Measurements from ENCODE around the gene RTN4RL1. TPM values are rescaled to one million over a fixed set of nuclear protein-coding genes. Genes with fewer than 3 reads are reported as not detected.

Gene RTN4RL1
- polyA plus RNA-seq, 1 donor (not counting 4 experiments of a cell fraction or from before 2014, with no cell fraction given), result 2.3 TPM

DNA sequence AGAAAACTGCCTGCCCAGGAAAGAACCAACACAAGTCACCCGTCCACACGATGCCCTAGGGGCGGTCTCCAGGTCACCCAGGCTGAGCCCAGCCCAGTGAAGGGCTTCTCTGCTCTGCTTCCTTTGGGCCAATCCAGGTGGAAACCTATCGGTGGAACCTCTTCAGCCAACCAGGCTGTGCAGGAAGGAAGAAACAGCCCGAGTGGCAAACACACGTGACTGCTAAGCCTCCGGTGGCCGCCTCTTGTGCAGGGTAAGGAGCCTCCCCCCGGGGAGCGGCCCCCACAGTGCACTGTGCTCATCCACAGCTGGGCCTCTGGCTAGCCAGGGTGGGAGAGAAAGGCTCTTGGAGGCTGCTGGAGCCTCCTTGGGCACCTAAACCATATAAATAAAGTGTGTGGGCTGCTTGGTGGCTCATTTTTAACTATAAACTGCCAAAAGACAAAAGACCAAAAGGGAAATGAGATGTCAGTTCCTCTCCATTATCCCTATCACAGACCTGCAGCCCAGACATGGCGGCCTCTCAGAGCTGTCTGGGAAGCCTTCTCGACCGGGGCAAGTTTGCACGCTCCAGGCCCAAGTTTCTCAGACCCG is 2.4 kb downstream of the RTN4RL1 start:
- no peaks in the 10 kb centered on the region for H3K36me3 ChIP-seq (ENCODE audit: control insufficient read depth in 2 of 2, extremely low read depth in 1 of 2, insufficient read depth in 2 of 2, low read length in 2 of 2)
- no peaks in the 10 kb centered on the region for H4K20me1 ChIP-seq (ENCODE audit: control insufficient read depth, extremely low read depth, insufficient read depth, low read length)
- H3K27me3 ChIP-seq (ENCODE audit: control insufficient read depth, extremely low read depth, insufficient read depth, low read length), result peaks cover 8% of the 10 kb centered on the region
- no peak for DNase-seq (ENCODE audit: low read depth, low spot score)
- H3K9me3 ChIP-seq (ENCODE audit: control insufficient read depth, low read depth, low read length), result no peaks in the 10 kb centered on the region
- H2AFZ ChIP-seq (ENCODE audit: control insufficient read depth, low read length), result no peak overlapping the region
- no peak overlapping the region for H3K4me2 ChIP-seq (ENCODE audit: control insufficient read depth, extremely low read depth, insufficient read depth, low read depth, low read length)
- FAIRE-seq, result no peak
- TF ChIP-seq, protein P1, sequence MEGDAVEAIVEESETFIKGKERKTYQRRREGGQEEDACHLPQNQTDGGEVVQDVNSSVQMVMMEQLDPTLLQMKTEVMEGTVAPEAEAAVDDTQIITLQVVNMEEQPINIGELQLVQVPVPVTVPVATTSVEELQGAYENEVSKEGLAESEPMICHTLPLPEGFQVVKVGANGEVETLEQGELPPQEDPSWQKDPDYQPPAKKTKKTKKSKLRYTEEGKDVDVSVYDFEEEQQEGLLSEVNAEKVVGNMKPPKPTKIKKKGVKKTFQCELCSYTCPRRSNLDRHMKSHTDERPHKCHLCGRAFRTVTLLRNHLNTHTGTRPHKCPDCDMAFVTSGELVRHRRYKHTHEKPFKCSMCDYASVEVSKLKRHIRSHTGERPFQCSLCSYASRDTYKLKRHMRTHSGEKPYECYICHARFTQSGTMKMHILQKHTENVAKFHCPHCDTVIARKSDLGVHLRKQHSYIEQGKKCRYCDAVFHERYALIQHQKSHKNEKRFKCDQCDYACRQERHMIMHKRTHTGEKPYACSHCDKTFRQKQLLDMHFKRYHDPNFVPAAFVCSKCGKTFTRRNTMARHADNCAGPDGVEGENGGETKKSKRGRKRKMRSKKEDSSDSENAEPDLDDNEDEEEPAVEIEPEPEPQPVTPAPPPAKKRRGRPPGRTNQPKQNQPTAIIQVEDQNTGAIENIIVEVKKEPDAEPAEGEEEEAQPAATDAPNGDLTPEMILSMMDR (optimal IDR thresholded peaks at IDR 0.05 in 1 of 3, IDR thresholded peaks at IDR 0.05 in 1 of 3, conservative IDR thresholded peaks at IDR 0.05 in 1 of 3; ENCODE audit: extremely low read depth in 1 of 3, insufficient read depth in 2 of 3, low read length in 3 of 3), result no peak
- TF ChIP-seq EZH2 (IDR thresholded peaks at IDR 0.05; ENCODE audit: low read length), result no peak
- H3K9ac ChIP-seq (ENCODE audit: control insufficient read depth, extremely low read depth, insufficient read depth, low read length), result no peak overlapping the region
- H3K4me1 ChIP-seq (ENCODE audit: control insufficient read depth, extremely low read depth, insufficient read depth, low read length), result peaks cover 3% of the 10 kb centered on the region
- dilution Hi-C loops (cut with MboI; ENCODE audit: extremely low pct_ligation_motif_present, low sequenced_read_pairs), result no loop called here
- no peak overlapping the region for H3K4me3 ChIP-seq (ENCODE audit: control insufficient read depth in 2 of 3, extremely low read depth in 1 of 3, insufficient read depth in 2 of 3, low read depth in 1 of 3, low read length in 3 of 3)
- no peaks in the 10 kb centered on the region for H3K79me2 ChIP-seq (ENCODE audit: control insufficient read depth, insufficient read depth, low read length)
- no peak overlapping the region for H3K27ac ChIP-seq (ENCODE audit: control insufficient read depth, insufficient read depth, low read length)
- no peaks in the 10 kb centered on the region for H3K9me1 ChIP-seq (ENCODE audit: control insufficient read depth, extremely low read depth, insufficient read depth, low read length)

DNA sequence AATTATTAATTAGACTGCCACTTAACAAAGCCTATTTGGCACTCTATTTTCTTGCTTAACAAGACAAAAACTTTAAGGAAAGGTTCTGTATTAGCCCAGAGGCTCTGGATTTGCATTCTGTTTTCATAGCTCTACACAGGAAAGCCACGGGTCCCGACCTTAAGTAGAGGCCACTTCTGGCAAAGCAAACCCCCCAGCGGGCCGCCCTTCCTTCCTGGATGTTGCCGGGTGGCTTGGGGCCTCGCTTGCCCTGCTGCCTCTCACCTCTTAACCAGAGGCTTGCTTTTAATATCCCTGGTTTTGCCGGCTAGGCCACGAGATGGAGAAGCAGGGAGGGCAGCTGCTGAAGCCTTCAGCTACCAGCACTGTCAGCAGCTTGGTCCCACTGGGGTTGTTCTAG is 4.4 kb downstream of the RTN4RL1 start:
- Histone ChIP-seq H4K20me1 (ENCODE audit: control insufficient read depth, extremely low read depth, insufficient read depth, low read length) (no peaks in the 10 kb centered on the region), H3K27ac (ENCODE audit: control insufficient read depth, insufficient read depth, low read length) (no peak overlapping the region), H3K27me3 (ENCODE audit: control insufficient read depth, extremely low read depth, insufficient read depth, low read length) (peaks cover 8% of the 10 kb centered on the region), H3K9ac (ENCODE audit: control insufficient read depth, extremely low read depth, insufficient read depth, low read length) (no peak overlapping the region), H3K9me1 (ENCODE audit: control insufficient read depth, extremely low read depth, insufficient read depth, low read length) (no peaks in the 10 kb centered on the region), H2AFZ (ENCODE audit: control insufficient read depth, low read length) (no peak overlapping the region), H3K79me2 (ENCODE audit: control insufficient read depth, insufficient read depth, low read length) (no peaks in the 10 kb centered on the region), H3K9me3 (ENCODE audit: control insufficient read depth, low read depth, low read length) (no peaks in the 10 kb centered on the region), H3K4me1 (ENCODE audit: control insufficient read depth, extremely low read depth, insufficient read depth, low read length) (peaks cover 11% of the 10 kb centered on the region), H3K4me2 (ENCODE audit: control insufficient read depth, extremely low read depth, insufficient read depth, low read depth, low read length) (no peak overlapping the region), H3K36me3 (ENCODE audit: control insufficient read depth in 2 of 2, extremely low read depth in 1 of 2, insufficient read depth in 2 of 2, low read length in 2 of 2) (no peaks in the 10 kb centered on the region), H3K4me3 (ENCODE audit: control insufficient read depth in 2 of 3, extremely low read depth in 1 of 3, insufficient read depth in 2 of 3, low read depth in 1 of 3, low read length in 3 of 3) (no peak overlapping the region)
- dilution Hi-C loops (cut with MboI; ENCODE audit: extremely low pct_ligation_motif_present, low sequenced_read_pairs), result no loop called here
- TF ChIP-seq, protein P1 (optimal IDR thresholded peaks at IDR 0.05 in 1 of 3, IDR thresholded peaks at IDR 0.05 in 1 of 3, conservative IDR thresholded peaks at IDR 0.05 in 1 of 3; ENCODE audit: extremely low read depth in 1 of 3, insufficient read depth in 2 of 3, low read length in 3 of 3), result no peak
- no peak for TF ChIP-seq EZH2 (IDR thresholded peaks at IDR 0.05; ENCODE audit: low read length)
- no peak for FAIRE-seq
- no peak for DNase-seq (ENCODE audit: low read depth, low spot score)

Measured in keratinocyte (primary cell).